ENCODE results near the gene AFAP1L1.
A peak's percentile ranks its signal among the peaks of the same experiment; 100 is the strongest.

AFAP1L1 gene

DNA sequence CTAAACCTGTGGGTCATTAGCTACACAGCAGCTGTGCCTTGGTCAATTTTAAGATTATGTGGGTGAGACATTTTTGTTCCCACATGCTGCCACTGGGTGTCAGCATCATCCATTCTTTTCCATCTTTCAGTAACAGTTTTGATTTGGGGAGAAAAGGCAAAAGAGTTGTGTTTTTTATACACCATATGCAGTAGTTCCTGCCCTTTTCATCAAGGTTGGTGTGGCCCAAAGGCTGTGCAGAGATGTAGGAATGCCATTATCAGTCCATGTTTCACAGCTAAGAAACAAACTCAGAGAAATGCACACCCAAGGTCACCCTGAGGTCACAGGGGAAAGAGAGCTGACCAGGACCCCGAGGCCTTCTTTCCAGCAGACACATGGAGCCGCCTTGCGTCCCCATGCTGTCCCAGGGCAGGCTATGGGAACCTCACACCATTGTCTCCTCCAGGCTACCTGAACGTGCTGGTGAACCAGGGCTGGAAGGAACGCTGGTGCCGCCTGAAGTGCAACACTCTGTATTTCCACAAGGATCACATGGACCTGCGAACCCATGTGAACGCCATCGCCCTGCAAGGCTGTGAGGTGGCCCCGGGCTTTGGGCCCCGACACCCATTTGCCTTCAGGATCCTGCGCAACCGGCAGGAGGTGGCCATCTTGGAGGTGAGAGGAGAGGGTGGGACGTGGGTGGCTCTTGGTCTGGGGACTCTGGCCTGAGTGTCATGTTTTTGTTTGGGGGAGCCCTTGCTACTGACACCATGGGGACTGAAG lies 45.8 kb downstream of the AFAP1L1 start:
- peak; percentile 15 to 20 for DNase-seq

DNA sequence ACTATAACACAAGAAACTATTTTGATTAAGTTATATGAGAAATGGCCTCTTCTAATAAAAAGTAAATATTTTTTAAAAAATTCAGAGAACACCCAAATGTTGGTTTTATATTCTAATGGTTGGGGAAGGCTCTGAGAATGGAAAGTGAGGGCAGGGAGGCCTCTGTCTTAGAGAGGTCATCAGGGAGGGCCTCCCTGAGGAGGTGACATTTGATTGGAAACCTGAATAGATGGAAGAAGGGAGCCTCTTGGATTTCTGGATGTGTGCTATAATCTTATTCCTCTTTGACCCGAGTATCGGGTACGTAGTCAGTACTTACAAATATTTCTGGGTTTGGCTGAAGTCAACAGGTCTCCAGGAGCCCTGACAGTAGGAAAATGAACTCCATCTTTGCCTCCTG lies 47.5 kb downstream of the AFAP1L1 start:
- DNase-seq, result no peak

DNA sequence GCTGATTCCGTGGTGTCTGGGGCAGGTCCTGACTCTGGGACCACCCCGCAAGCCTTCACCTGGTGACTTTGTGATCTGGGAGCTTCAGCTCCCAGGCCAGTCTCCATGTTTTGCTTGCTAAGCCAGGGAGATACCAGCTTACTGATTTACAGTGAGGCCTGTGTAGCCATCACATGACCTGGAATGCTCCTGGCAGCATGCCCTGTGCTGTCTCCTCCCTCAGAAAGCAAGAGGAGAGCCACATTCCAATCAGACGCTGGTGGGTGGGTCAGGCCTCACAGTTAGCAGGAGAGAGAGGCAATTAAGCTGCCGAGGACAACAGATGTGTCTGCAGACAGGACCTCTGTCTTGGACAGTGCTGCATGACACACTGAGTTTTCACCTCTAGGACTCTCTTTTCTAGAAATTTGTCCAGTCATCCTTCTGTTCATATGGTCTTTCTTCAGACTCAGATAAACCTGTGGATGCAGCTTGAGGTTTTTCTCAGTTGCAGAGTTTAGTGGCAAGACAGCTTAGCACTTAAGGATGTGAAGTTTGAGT lies 49.2 kb downstream of the AFAP1L1 start:
- no peak for DNase-seq

DNA sequence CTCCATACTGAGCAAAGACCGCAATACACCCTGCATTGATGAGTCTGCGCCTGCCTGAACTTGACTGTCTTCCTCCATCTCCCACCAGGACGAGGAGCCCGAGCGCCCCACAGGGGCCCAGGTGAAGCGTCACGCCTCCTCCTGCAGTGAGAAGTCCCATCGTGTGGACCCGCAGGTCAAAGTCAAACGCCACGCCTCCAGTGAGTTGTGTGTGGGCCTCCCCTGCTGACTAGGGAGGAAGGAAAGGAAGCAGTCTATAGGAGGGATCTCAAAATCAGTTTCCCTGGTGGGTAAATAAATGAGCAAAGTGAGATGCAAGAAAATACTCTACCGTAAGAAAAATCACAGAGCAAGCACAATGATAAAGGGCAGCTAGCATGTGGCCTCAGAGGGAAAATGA lies 50.9 kb downstream of the AFAP1L1 start:
- no peak for DNase-seq

DNA sequence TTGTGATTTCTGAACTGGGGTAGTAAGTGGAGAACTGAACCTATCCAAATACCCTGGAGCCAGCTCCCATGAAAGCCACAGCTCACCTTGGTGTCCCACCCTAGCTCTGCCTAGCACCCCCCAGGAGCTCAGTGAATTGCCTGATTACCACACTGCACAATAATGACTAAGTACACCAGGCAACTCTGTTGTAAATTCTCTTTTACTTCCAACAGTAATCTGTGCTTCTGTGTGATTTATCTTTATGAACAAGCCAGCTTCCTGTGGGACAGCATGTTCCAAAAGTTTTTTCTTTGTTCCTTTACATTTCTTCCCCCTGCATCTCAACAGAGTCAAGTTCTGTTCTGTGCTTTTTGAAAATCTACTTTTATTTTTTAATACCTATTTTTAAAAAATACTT lies 51.6 kb downstream of the AFAP1L1 start:
- DNase-seq, result no peak

DNA sequence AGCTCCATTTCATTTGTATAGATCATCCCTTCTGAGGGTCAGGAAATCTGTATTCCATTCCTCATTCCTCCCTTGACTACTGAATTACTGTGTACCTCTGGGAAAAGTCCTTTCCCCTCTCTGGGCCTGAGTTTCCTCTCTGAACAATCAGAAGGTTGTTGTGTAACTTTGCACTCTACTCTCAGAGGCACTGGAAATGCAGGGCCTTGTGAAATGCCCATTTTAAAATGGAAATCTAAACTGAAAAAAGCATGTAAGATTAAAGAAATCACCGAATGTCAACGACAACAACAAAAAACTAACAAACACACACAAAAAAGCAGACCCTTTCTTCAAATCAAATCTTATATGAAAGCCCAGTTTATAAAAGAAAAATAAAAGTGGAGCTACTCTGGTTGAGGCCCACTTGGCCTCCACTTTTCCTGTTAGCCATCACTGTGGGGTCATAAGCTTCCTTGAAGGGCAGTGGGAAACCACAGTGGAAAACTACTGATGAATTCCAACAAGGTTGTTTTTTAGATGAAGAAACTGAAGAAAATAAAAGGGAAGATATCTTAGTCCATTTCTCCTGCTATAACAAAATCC lies 52.1 kb downstream of the AFAP1L1 start:
- no peak for DNase-seq

DNA sequence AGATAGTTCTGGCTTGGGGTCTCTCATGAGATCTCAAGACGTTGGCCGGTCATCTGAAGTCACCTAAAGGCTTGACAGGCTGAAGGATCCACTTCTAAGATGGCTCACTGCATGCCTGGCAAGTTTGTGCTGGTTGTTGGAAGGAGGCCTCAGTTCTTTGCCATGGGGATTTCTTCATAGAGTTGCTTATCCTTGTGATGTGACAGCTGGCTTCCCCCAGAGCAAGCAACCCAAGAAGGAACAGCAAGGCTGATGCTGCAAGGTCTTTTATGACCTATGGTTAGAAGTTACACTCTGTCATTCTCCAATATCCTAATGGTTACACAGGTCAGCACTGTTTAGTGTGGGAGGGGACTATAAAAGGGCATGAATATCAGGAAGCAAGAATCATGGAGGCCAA lies 53.0 kb downstream of the AFAP1L1 start:
- no peak for DNase-seq

DNA sequence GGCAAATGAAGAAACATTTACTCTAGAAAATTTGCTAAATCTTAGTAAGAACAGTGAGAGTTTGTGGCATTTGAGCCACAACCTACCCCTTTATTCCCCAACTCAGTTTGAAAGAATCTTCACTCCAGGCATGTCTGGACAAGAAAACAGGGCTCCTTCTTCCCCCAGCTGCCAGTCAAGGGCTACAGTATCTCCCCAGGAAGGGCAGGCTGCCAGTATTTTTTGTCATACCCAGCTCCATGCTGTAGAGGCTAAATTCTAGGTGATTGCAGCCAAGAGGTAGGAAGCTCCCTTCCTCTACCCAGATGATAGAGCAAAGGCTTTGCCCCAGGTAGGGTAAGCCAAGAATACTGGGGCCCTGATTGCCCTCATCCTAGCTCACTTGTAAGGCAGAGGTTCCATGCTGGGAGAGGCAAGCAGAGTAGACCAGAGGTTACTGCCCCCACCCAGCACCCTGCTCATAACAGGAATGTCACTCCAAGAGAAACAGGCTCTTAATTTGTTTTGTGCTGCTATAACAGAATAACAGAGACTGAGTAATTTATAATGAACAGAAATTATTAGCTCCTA lies 53.6 kb downstream of the AFAP1L1 start:
- DNase-seq, result no peak

DNA sequence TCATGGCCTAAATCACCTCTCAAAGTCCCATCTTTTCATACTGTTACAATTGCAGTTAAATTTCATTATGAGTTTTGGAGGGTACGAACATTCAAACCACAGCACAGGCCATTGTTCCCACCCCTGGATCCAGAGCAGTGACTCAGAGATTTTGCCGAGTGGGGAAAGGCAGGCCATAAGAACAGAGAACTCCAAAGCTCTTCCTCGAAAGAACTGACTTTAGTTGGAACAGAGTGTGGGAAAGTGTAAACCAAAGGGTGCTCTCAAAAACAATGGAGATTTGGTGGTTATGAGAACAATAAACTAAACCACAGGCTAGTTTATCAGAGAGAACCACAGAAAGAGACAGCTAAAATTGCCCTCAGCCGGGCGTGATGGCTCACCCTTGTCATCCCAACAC lies 54.2 kb downstream of the AFAP1L1 start:
- no peak for DNase-seq

DNA sequence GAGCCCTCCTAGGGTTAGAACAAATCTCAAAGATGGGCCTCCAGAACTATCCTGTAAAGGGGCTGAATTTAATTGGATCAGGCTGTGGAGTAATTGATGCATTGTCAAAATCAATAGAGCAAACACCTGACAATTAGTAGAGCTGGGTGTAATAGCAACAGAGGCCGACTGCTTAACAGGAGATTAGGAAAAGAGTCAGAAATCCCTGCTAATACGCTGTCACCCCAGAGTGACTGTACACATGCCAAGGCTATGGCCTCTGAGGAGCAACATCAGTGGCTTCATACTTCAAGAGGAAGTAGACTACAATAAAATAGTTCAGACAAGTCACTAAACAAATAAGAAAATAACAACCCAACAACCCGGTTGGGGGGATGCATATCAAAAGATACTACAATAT lies 55.0 kb downstream of the AFAP1L1 start:
- no peak for DNase-seq

DNA sequence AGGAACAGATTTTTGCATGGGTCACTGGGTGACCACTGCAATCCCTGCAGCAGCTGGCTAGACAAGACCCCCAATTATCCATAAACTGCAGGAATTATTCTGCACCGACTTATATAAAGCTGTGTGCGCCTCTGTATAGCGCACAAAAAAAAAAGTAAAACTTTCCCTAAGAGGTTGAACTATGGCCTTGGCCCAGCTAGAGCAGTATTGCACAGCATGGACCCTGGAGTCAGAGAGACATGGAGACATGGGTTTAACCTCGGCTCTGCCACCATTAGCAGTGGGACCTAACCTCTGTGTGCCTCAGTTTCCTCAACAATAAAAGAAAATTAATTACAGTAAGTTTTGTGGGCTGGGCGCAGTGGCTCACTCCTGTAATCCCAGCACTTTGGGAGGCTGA lies 56.5 kb downstream of the AFAP1L1 start:
- DNase-seq, result no peak

DNA sequence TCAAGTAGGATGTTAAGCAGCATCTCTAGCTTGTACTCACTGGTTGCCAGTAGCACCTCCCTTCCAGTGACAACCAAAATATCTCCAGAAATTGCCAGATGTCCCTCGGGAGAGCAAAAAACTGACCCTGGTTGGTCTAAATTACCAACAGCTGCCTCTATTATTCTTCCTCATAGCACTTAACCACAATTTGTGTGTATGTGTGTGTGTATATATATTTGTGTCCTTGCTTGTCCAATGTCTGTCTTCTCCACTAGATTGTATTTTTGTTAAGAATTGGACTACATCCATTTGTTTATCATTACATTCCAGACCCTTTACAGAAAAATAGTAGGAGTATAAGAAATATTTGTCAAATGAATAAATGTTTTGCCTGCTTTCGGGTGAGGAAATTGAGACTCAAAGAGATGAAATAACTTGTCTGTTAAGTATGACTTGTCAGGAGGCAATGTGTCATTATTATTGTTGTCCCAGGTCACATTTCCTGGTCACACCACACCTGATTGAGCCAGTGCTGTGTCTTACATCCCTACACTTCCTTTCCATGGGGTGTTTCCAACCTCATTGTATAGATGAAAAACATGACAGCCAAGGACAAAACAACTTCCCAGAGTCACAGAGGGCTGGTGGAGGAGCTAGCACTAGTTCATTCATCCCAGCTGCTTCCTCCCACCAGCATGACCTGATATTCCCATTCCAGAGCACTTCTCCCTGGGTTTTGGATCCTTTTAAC lies 62.2 kb downstream of the AFAP1L1 start:
- no peak for DNase-seq

DNA sequence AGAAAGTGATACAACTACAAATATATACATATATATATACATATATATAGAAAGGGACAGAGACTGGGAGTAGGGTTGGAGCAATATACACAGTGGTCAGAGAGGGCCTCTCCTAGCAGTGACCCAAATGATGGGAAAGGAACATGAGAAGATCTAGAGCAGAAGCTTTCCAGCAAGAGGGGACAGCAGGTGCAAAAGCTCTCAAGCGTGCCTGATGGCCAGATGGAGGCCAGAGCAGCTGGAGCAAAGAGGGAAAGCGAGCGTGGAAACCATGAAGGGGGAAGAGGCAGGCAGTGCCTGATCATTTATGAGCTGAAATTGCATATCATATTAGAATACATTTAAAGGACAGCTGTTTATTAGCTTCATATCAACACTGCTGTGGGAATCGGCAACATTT lies 66.1 kb downstream of the AFAP1L1 start:
- no peak for DNase-seq

DNA sequence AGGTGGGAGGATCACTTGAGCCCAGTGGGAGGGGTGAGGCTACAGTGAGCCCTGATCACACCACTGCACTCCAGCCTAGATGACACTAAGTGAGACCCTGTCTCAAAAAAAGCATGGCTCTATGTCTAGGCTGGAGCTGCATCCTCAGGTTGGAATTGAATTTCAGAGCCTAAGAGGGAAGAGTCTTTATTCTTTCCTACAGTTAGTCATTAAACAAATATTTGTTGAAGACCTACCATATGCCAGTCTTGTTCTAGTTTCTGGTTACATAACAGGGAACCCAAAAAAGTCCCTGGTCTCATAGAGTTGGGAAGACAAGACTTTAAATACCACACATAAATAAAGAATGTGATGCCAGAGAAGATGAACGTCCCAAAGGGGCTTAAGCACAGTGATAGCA lies 66.7 kb downstream of the AFAP1L1 start:
- DNase-seq, result no peak

DNA sequence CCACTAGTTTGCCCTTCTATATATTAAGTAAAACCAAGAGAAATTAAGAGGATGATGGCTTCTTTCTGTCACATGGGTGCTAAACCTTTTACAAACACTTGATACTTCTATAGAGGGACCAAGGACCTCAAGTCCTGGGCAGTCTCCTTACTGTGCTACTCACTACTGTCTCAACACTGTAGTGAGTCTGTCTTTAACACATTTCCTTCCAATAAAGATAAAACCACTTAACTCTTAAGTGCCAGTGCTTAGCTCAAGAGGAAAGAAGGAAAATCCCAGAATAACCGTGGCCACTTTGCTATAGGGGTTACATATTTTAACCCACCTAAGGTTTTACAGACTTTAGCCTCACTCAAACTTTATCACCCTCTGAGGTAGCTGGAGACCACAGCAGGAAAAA lies 69.3 kb downstream of the AFAP1L1 start:
- no peak for DNase-seq

DNA sequence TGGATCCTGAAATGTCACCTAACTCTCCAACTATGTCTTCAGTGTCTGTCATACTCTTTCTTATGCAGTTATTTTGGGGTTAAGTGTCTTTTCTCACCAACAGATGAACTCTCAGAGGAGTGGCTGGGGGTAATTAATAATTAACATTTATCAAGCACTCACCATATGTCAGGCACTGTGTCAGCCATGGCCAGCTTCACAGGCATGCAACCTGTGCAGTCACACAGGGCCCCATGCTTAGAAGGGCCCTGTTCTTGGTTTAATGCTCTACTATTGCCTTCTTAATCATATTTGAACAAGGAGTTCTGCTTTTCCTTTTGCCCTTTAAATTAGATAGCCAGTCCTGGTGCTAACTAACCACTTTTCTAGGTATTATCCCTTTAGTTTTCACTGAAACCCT lies 70.2 kb downstream of the AFAP1L1 start:
- no peak for DNase-seq

DNA sequence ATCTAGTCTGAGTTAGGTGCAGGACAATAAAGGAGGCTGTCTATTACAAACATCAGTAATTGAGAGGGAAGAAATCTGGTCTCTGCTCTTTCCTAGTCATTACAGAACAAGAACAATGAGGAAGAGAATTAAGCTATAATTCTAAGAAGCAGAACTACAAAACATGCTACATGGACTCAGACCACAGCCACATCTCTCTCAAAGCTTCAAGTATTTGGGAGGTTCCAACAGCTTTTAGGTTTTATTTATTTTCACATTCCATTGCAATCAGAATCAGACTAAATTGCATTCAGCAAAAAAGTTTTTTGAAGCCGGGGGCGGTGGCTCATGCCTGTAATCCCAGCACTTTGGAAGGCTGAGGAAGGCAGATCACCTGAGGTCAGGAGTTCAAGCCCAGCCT lies 72.5 kb downstream of the AFAP1L1 start:
- no peak for DNase-seq

DNA sequence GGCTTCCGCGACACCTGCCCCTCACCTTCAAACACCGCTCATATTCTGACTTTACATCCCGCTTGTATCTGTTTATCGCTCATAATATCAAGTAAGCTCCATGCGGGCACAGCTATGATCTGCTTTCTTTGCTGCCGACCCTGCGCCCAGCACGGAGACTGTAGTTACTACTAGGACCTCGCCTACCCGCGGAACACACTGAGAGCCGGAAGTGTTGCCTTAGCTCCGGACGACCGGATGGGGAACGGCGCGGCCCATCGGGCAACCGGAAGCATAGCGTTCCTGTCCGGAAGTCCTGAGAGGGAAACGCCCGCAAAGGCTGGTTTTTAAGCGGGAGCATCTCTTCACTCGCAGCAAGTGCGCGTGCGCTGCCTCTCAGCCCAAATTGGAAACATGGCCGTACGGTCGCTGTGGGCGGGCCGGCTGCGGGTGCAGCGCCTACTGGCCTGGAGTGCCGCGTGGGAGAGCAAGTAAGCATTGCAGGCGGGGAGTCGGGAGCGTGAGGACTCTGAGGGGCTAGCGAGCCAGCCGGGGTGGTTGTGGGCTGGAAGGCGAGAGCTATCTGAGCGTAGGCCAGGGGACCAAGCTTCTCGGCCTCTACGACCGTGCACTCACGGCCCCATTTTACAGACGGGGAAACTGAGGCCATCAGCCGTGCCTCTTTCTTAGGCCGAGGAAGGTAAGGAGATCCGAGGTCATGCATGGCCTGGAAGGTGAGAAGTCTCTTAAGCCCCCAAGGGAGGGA lies 73.7 kb downstream of the AFAP1L1 start, which contains the start of gene GRPEL2:
GRPEL2 (plus strand) TSS at position 353 of the 745 bp plus-strand sequence; CDS start at position 394, 41 bp downstream.
- peak; percentile 95 to 96 for DNase-seq

DNA sequence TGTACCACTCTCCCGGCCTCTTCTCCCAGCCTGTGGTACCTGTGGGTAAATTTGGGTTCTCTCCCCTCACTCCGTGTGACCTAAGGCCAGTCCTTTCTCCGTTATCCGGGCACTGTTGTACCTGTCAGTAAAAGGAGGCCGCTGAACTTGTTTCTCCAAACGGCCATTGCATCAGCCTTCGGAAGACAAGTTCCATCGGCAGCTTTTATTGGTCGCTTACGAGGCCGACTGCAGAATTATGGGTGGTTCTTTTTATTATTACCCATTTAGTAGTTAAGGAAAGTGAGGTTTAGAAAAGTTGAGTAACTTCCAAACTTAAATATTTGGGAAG lies 74.2 kb downstream of the AFAP1L1 start:
- peak in 1 of 2 experiments; percentile 29 for DNase-seq

DNA sequence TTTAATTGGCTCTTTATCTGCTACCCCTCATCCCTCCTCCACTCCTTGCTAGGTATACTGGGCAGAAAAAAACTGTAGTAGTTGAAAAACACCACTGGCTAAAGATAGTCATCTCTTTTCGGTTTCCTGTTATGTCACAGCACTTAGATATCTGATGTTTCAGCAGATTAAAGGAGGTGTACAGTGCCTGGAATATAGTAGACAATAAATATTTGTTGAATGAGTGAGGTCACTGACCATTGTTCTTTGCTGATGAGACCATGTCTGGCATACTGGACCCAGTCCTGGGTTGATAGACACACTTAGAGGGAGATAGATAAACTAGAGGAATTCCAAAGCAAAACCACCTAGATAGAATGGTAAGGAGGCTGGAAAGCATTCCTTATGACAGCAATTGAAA lies 76.9 kb downstream of the AFAP1L1 start:
- DNase-seq, result no peak

DNA sequence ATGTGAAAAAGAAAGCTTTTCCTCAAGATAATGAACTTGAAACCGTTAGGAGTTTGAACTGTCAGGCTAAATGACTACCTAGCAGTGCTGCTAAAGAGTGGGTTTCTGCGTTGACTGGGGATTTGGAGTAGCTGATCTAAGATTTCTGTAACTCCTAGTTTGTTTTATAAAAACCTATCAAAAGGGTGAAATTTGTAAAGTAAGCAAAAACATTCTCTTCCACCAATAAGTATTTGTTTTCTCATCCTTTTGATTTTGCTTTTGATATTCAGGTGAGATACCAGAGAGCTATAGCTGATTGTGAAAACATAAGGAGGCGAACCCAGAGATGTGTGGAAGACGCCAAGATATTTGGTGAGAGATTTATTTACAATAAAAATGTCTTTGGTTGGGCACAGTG lies 77.7 kb downstream of the AFAP1L1 start:
- no peak for DNase-seq

DNA sequence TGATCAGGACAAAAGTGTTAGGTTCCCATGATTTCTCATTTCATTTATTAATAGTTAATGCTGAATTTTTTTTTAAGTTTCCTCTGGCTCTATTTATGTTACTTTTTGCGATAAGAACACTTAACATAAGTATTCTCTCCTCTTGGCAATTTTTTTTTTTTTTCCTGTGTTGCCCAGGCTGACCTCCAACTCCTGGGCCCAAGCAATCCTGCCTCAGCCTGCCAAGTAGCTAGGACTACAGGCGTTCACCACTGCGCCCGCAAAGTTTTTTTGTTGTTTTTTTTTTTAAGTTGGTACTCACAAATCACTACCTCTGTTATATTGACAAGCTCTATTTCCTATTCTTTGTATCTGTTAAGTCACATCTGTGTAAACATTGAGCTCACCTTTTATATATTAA lies 80.5 kb downstream of the AFAP1L1 start:
- no peak for DNase-seq

DNA sequence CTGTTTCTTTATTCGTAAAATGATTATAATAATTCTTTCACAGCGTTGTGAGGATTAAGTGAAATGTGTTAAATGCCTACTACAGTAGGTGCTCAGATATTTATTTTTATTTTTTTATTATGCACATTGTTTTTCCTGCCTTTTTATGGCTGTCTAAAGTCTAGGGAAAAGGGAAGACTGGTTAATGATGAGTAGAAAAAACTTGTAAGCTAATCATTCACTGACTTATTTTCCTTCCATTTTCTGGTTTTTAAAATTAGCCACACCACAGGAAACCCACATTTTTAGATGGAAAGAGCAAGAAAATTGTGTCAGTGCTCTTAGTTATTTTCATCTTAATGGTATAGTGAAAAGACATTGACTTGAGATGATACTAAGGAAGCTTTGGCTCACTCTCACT lies 82.3 kb downstream of the AFAP1L1 start:
- no peak for DNase-seq
